Mucosa of descending colon (tissue), 3 donors: ENCODE results near the gene CLTB. TPM values are rescaled to one million over a fixed set of nuclear protein-coding genes. Genes with fewer than 3 reads are reported as not detected.
"Not testable (repeated sequence)": the region's sequence is repeated elsewhere in the genome, so short reads cannot be mapped to it uniquely, and the experiment has no call there.

Experiments
- ATAC-seq: fragments of 200-7000 bp; cut with Tn5 transposase; one replicate; pipeline ENCODE4 v1.9.1; 2020; ENCODE audit warnings: mild to moderate bottlenecking, moderate library complexity
- DNase-seq, 3 donors: peaks; one replicate each; pipeline ENCODE4 v3.0.0-alpha.2; 2020
- H3K36me3 ChIP-seq: fragments of 200-600 bp; one replicate; pipeline ENCODE4 v1.8.0; 2021; ENCODE audit warnings: low read depth, mild to moderate bottlenecking
- H3K4me1 ChIP-seq: fragments of 200-600 bp; one replicate; pipeline ENCODE4 v1.8.0; 2021; ENCODE audit warnings: low read depth, mild to moderate bottlenecking
- H3K4me3 ChIP-seq: fragments of 200-600 bp; one replicate; pipeline ENCODE4 v1.8.0; 2021; ENCODE audit warnings: mild to moderate bottlenecking
- H3K9me3 ChIP-seq: fragments of 200-600 bp; one replicate; pipeline ENCODE4 v1.8.0; 2021; ENCODE audit warnings: mild to moderate bottlenecking
- intact Hi-C, 2 donors: fragments of 100-400 bp; cut with DNase I in 1 of 2; cut with micrococcal nuclease in 1 of 2; formaldehyde crosslinking; loops; one replicate each; pipeline versions ENCODE4 v1.11.0 to v1.11.1; 2022; cut with DNase I, micrococcal nuclease
- total RNA-seq, 3 donors: library from RNA; stranded (reverse); fragmentation: NEBNext Ultra II Directional in 2 of 3; extraction: Animal tissue kit (Norgen Biotek cat#: 25700) in 2 of 3; gene quantifications; one replicate each; pipeline versions ENCODE4 v1.2.1 to v1.2.4, GENCODE V29; 2021 to 2023
- TF ChIP-seq, protein P1 (sequence below): fragments of 200-600 bp; IDR thresholded peaks from one replicate; pipeline ENCODE4 v1.8.0; 2022; ENCODE audit warnings: antibody characterized with exemption, mild to moderate bottlenecking
- donor health status: DM: no; HTN: no; CAD: no; lungs with moderate emphysema.
- donor health status: DM: no; HTN: no; CAD: no.
- donor health status: DM: no; HTN: yes; CAD: no.

Gene CLTB
- total RNA-seq, 3 donors from 2014 or later = 144 to 234 (median 199) TPM

DNA sequence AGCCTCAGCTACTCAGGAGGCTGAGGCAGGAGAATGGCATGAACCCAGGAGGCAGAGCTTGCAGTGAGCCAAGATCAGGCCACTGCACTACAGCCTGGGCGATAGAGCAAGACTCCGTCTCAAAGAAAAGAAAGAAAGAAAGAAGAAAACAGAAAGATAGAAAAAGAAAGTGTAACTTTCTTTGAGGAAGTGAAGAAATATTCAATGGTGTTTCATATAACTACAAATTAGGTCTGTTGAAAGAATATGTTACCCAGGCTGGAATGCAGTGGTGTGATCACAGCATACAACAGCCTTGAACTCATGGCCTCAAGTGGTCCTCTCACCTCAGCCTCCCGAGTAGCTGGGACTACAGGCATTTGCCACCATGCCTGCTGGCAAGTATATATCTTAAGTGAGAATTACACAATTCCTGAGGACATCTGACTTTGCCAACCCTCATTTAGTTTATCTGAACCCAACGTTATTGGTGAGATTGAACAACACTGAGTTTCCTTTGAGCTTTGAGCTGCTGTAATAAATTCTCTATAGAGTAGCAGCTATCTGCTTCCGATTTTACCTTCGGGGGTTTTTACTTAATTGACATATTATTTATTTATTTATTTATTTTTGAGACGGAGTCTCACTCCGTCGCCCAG, 29.8 kb upstream of the CLTB start:
- intact Hi-C loops = no loop called here

DNA sequence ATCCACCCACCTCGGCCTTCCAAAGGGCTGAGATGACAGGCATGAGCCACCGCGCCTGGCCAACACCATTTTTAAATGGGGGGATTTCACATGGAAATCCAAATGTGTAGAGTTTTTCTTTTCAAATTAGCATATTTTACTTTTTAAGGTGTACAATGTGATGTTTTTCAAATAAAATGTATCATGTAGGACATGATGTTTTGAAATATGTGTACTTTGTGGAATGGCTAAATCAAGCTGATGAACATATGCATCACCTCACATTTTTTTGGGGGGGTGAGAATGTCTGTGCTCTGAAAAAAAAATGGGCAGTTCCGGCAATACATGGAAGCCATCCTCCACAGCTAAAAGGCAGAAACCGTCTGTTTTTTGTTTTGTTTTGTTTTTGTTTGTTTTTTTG, 28.4 kb upstream of the CLTB start:
- H3K4me3 ChIP-seq = no peak overlapping the region

More for the DNA sequence above, 29.8 kb upstream of the CLTB start:
- DNase-seq = no peak
- H3K4me1 ChIP-seq = peaks cover 13% of the 10 kb centered on the region
- TF ChIP-seq, protein P1, sequence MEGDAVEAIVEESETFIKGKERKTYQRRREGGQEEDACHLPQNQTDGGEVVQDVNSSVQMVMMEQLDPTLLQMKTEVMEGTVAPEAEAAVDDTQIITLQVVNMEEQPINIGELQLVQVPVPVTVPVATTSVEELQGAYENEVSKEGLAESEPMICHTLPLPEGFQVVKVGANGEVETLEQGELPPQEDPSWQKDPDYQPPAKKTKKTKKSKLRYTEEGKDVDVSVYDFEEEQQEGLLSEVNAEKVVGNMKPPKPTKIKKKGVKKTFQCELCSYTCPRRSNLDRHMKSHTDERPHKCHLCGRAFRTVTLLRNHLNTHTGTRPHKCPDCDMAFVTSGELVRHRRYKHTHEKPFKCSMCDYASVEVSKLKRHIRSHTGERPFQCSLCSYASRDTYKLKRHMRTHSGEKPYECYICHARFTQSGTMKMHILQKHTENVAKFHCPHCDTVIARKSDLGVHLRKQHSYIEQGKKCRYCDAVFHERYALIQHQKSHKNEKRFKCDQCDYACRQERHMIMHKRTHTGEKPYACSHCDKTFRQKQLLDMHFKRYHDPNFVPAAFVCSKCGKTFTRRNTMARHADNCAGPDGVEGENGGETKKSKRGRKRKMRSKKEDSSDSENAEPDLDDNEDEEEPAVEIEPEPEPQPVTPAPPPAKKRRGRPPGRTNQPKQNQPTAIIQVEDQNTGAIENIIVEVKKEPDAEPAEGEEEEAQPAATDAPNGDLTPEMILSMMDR = no peak
- H3K36me3 ChIP-seq = no peaks in the 10 kb centered on the region
- no peaks in the 10 kb centered on the region for H3K9me3 ChIP-seq
- no peak overlapping the region for H3K4me3 ChIP-seq
- no peak for ATAC-seq

DNA sequence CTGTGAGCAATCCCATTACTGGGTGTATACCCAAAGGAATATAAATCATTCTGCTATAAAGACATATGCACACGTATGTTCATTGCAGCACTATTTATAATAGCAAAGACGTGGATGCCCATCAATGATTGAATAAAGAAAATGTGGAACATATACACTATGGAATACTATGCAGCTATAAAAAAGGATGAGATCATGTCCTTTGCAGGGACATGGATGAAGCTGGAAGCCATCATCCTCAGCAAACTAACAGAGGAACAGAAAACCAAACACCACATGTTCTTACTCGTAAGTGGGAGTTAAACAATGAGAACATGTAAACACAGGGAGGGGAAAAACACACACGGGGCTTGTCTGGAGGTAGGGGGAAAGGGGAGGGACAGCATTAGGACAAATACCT, 26.6 kb upstream of the CLTB start:
- H3K4me3 ChIP-seq, ATAC-seq, H3K36me3 ChIP-seq, H3K4me1 ChIP-seq, intact Hi-C loops, H3K9me3 ChIP-seq, DNase-seq: not testable (repeated sequence)

More for the DNA sequence above, 28.4 kb upstream of the CLTB start:
- Histone ChIP-seq H3K9me3 (no peaks in the 10 kb centered on the region), H3K36me3 (no peaks in the 10 kb centered on the region), H3K4me1 (peaks cover 12% of the 10 kb centered on the region)
- intact Hi-C loops = no loop called here
- TF ChIP-seq, protein P1 = no peak
- DNase-seq (no peak), ATAC-seq (no peak)

DNA sequence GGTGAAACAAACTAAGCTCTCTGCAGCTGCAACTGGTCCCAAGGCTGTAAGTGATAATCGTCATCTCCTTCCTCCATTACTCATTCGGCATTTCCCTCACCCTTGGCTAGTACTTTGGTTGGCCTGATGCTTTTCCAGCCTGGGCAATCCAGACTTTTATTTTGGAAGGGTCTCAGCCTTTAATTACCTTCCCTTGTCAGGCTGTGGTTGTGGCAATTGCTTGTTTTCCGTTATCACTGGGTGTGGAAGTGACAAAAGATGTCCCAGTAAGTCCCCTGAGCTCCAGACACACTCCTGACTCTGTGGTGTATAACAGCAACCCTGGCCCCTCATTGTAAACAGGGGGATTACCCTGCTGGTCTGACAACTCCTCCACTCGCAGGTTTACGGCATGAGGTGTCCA, 25.6 kb upstream of the CLTB start:
- TF ChIP-seq, protein P1 = no peak
- Histone ChIP-seq H3K4me3 (no peak overlapping the region), H3K9me3 (no peaks in the 10 kb centered on the region), H3K36me3 (no peaks in the 10 kb centered on the region), H3K4me1 (peaks cover 3% of the 10 kb centered on the region)
- no peak for ATAC-seq
- intact Hi-C loops = no loop called here
- no peak for DNase-seq

DNA sequence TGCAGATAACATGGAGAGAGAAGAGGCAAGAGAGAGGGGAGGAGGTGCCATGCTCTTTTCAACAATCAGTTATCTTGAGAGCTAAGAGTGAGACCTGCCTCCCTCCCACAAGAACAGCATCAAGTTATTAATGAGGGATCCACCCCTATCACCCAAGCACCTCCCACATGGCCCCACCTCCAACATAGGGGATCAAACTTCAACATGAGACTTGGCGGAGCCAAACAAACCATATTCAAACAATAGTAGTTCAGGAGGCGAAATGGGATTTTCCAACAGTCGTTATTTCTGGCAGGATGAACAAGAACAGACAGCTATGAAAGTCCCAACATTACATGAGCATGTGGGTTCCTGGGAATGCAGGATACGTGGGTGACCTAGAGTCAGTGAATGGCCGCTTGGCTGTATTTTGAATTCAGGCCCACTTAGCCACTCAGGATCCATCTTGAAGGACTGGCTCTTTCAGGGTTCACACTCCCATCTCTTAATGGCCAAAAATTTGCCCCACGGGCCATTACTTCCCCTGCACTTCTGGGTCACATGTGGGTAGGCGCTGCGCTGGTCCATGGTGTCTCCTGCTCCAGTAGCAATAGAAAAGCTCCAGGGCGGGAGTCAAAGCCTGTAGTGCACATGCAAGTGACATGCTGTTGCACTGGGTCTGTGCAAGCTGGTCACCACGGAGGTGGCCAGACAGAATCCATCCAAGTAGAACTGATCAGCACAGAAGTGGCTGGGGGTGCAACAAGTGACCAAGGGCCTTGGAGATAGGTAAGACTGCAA, 24.8 kb upstream of the CLTB start:
- intact Hi-C loops = no loop called here
- TF ChIP-seq, protein P1 = no peak
- no peak for ATAC-seq

DNA sequence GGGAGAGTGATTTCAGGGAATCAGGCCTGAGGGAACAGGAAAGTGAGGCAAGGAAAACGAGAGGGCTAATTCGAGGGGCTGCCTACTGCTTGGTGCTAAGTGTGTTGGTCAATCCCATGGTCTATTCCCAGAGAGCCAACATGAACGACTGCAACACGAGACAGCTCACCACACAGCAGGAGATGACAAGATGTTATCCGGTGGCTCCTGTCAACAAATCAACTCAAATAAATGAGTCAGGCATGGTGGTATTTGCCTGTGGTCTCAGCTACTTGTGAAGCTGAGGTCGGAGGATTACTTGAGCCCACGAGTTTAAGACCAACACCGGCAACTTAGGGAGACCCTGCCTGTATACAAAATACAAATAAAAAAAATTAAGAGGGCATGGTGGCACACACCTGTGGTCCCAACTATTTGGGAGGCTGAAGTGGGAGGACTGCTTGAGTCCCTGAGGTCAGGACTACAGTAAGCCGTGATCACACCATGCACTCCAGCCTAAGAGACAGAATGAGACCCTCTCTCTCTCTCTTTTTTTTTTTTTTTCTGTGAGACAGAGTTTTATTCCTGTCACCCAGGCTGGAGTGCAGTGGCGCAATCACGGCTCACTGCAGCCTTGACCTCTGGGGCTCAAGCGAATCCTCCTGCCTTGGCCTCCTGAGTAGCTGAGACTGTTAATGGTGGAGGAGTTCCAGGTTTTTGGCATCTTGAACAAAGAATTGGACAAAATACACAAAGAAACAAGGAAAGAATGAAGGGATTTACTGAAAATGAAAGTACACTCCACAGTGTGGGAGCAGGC, 22.8 kb upstream of the CLTB start:
- no peak for DNase-seq
- H3K4me3 ChIP-seq = no peak overlapping the region
- intact Hi-C loops = no loop called here
- no peaks in the 10 kb centered on the region for H3K36me3 ChIP-seq
- H3K4me1 ChIP-seq = no peaks in the 10 kb centered on the region
- no peaks in the 10 kb centered on the region for H3K9me3 ChIP-seq
- TF ChIP-seq, protein P1 = no peak
- no peak for ATAC-seq

More for the DNA sequence above, 24.8 kb upstream of the CLTB start:
- no peaks in the 10 kb centered on the region for H3K36me3 ChIP-seq
- no peak for DNase-seq
- H3K9me3 ChIP-seq = no peaks in the 10 kb centered on the region
- no peak overlapping the region for H3K4me3 ChIP-seq
- H3K4me1 ChIP-seq = no peaks in the 10 kb centered on the region
